HTERT RPE-1 (cell line): ENCODE measurements around the gene HNF1B.

Experiments
- in situ Hi-C: fragments of 300-500 bp; cut with MboI; formaldehyde crosslinking; loops from 4 replicates; pipeline ENCODE4 v1.14.3; 2020; ENCODE audit warnings: low sequenced_read_pairs

The HNF1B gene

GRCh38 chr17:37637956-37638355 is 106.9 kb downstream of the HNF1B start:
- in situ Hi-C loops: no loop called here
